ENCODE data around the gene BCAS3.

The BCAS3 gene

DNA sequence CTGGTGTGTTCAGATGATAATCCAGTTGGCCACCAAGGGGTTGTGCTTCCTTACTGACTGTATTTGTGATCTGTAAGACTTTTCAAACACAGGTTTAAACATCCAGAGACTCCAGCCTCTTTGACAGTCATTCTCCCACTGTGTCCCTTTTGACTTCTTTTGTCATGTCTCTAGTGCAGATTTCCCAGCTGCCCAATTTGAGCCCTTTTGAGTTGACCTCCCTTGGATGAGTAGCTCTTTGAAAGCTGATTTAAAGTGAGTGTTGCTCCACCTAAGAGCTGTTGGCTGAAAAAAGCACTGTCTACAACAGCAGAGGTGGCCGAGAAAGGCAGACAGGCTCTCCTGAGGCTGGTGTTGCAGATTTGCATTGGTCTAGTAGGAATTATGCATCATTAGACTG, 533.6 kb downstream of the BCAS3 start:
- DNase-seq, result no peak

DNA sequence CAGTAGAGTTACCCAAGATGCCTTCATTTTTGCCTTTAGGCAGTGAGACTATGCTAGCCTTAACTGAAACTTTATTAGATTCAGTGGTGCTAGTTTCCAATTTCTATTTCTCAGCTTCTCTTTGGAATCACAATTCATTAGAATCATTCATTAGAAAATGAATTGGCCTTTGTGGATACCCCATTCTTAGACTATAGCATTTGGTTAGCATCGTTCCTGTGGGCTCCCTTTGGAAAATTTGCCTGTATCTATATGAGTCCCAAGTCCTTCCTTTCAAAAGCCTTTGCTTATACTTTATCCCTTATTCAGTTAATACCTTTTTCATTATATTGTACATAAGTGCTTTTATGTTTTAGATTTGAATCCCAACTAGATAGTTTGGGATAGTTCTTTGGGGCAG, 535.0 kb downstream of the BCAS3 start:
- DNase-seq, result no peak

DNA sequence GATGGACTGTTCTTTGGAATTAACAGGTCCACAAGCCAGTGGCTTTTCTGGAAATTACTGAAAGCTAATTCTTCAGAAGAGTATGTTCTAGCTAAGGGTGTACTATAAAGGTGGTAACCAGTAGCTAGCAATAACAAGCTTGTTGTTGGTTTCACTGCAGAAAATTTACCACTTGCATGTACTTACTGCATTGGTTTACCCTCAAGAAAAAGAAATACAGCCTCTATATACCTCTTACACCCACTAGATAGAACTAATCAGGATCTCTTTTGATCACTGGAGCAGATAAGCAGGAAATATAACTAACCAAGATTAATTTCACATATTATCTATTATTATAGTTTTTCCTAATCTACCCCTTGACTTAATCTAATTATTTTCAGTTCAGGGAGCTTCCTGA, 537.1 kb downstream of the BCAS3 start:
- no peak for DNase-seq

DNA sequence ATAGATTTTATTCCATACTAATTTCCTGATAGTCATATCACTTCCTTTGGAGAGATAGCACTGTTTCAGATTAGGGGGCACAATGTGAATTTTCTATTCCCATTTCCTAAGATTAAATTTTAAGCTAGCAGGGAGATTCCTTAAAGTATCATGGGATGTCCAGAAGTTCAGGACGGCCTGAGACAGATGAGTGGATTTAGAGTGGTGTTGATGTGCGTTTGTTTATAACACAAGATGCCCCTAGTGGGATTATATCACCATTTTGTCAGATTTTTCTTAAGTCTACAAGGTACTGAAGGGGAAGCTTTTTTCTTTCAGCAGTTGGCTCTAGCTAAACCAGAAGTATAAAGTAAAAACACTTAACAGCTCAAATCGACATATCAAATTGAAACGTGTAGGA, 538.4 kb downstream of the BCAS3 start:
- DNase-seq, result no peak

DNA sequence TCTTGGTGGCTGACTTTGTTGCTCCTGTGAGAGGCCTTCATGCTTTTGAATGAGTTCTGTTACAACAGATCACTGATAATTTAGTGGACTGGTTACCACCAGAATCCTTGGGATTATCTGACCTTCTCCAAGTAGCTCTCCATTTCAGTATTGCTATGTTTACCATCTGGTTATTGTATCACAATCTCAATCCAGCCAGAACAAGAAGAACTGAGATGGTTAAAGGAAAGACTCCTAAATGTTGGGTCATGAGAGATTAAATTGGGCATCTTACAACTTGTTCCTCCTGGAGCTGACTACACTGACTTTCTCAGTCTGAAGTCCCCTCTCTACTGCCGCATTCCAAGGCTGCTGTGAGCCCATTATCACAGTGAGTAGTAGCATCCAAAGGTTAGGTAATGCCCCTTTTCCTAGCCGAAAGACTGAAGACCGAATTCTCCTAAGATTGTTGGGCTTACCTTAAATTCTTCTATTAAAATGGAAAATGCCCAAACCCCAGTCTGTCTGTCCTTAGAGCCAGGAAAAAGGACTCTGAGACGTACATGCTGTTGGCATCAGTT, 540.3 kb downstream of the BCAS3 start:
- DNase-seq, result no peak

DNA sequence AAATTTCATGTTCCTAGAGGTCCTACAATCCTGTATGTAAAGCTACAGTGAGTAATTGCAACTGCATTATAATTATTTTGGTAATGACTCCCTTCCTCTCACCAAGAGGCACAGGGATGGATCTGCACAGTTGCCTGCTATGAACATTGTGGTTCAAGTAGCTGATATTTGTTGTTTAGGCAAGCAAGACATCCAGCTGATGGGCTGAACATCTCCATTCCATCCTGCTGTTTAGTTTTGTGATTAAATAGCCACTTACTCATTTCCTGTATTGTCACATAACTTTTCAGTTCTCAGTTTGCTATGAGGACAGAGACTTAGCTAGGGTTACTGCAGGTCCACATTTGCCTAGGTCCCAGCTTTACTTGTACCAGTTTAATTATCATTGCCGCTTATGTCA, 540.8 kb downstream of the BCAS3 start:
- no peak for DNase-seq

DNA sequence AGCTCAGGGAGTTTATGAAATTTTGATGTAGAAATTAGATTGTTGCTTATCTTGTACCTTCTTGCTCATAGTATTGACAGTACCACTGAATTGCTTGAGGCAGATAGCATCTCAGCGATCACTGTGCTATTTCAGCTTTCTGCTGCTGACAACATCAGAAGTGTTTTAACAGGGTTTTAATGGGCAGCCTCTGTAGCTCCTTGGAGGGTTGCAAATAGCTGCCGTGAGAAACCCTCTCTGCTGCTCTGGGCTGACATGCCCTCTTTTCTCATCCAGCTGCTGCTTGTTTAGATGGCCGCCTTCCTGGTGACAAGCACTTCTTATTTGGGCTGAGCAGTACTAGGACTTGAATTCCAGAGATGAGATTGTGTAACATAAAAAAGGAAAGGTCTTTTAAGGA, 541.8 kb downstream of the BCAS3 start:
- DNase-seq, result no peak

DNA sequence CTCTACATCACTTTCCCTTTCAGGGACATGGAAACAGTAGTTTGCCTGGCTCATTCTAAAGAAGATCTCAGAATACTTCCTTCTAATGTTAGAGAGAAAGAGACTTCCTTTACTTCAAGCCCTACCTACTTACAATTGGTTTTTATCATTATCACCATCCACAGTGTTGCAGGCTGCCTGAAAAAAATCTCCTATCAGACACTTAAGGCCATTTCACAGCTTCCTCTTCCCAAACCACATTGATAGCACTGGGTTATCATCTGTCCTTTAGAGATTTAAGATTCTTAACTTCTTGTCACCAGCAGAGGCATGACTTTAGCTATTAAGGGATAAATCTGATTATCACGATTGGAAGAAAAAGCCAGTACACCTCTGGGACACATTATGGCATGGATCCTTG, 543.5 kb downstream of the BCAS3 start:
- no peak for DNase-seq

DNA sequence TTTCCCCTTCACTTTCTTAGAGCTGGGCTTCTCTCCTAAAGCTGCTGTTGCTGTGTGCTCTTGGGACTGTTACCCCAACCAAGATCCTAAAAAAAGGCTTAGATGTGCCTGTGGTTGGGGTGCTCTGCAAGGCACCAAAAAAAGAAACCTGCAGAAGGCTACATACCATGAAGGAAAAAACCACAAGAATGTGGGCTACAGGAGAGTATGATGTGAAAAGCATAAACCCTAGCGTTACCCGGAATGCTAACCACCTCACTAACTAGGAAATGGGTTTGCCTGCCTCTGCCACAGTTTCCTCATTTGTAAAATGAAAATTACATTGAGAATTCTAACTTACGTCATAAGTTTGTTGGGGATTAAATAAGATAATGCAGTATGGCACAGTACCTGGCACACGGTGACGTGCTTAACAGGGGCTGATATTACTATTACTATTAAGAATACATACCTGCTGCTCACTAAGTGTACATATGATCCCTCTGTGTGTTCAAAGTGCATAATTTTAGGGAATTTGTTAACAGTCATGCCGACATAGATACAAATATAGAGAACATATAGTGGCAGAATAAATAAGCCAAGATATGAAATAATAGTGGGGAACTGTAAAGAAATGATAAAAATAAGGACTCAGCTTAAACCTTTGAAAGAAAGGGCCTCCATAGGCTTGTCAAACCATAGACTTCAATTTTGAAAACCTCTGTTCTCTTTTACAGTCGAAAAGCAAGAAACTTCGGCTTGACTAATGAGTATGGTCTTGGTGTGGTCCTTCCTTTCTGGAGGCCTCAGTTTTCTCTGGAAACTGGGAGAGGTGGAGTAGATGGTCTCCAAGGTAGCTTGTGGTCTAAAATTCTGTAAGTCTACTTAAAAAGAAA, 544.2 kb downstream of the BCAS3 start:
- DNase-seq, result peak; percentile 9

DNA sequence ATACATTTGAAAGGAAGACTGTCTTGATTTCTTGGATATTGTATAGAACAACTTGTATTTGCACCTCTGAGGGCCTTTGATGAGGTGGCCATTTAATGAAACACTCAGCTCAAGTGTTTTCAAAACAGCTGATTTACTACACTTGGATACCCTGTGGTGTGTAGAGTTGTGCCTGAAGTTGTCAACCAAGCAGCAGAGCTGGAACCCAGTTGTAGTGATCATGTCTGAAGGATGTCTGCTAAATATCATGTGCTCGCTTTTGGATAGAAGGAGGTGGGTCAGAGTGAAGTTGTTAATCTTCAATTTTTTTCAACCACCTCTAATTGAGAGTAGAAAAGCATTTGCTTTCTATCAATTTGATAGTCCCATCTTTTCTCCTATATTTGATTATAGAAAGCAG, 546.1 kb downstream of the BCAS3 start:
- DNase-seq, result no peak

DNA sequence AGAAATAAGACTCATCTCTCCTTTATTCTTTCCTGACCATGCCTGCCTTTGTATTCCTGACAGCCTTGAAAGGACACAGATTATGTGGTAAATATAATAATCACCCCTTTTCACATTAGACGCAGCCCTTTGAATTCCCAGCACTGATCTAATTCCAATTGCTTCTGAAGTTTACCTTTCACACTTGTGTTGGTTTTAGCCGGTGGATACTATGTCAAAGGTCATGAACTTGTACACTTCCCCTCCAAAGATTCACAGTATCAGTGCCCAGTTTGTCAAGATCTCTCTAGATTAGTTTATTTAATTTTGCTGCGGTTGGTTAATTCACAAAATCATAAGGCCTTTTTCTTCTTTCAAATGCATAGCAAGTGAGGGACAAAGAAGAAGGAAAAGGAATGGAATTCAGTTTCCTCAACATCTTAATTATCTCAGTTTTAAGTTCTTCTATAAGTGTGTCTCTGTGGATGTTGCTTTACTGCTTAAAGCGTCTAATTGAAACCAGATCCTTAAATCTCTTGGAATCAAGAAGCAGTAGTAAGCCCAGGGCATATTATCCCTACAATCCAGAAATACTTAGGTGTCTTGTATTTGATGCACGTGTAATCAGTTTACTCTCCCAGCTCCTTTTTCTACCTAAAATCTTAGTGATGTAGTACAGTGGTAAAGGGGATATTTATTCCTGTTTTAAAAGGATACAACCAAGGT, 547.7 kb downstream of the BCAS3 start:
- no peak for DNase-seq

DNA sequence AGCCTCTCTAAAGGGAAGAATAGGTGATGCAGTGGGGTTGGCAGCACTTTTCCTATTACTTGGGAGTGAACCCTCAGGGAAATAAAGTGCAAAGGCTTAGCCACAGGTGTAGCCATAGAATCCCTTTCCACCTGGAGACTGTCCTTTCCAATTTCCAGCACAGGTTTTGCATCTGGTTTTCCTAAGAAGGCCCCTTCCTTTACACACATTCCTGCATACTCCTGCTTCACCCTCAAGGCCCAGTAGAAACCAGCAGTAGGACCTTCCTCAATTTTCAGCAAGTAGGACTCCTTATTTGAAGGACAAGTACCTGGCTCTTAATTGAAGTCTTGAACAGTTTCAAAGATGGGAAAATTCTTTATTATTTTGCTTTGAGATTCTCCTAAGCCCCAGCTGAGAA, 550.2 kb downstream of the BCAS3 start:
- no peak for DNase-seq

DNA sequence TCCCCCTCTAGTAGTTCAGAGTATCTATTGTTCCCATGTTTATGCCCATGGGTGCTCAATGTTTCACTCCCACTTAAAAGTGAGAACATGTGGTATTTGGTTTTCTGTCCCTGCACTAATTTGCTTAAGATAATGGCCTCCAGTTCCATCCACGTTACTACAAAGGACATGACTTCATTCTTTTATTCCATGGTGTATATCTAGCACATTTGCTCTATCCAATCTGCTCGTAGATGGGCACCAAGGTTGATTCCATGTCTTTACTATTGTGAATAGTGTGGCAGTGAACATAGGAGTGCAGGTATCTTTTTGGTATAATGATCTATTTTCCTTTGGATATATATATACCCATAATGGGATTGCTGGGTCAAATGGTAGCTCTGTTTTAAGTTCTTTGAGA, 552.8 kb downstream of the BCAS3 start:
- DNase-seq, result no peak

DNA sequence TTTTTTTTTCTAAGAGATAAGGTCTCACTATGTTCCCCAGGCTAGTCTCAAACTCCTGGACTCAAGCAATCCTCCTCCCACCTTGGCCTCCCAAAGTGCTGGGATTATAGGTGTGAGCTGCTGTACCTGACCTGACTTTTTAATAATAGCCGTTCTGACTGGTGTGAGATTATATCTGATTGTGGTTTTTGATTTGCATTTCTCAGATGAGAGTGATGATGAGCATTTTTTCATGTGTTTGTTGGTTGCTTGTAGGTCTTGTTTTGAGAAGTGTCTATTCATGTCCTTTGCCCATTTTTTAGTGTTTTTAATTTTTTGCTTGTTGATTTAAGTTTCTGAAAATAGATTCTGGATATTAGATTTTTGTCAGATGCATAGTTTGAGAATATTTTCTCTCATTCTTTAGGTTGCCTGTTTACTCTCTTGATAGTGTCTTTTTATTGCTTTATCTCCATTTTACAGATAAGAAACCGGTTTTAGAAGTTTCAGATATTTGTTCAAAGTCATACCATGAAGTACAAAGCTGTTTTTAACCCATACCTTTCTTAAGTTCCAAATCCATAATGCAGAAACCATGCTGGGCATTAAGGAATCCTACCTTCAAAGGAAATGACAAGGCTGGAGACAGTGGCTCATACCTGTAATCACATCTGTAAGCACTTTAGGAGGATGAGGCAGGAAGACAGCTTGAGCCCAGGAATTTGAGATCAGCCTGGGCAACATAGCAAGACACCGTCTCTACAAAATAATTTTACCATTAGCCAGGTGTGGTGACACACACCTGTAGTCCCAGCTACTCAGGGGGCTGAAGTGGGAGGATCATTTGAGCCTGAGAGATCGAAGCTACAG, 553.5 kb downstream of the BCAS3 start:
- no peak for DNase-seq

DNA sequence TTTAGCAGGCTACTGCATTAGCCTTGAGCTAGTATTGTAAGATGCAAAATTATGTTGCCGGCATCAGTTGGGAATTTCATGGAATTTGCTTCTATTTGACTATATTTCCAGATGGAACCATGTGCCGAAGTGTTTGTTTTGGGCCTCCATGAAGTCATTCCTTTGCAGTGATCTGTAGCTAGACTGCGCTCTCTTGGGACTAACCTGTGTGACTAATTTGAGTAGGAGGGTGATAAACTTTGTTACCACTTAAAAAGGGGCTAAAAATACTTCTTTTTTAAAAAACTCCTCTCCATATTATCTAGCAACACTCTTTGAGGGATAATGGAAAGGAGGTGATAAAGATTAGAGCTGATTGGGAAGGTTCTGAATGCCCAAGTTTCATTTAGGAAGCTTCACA, 555.2 kb downstream of the BCAS3 start:
- no peak for DNase-seq

DNA sequence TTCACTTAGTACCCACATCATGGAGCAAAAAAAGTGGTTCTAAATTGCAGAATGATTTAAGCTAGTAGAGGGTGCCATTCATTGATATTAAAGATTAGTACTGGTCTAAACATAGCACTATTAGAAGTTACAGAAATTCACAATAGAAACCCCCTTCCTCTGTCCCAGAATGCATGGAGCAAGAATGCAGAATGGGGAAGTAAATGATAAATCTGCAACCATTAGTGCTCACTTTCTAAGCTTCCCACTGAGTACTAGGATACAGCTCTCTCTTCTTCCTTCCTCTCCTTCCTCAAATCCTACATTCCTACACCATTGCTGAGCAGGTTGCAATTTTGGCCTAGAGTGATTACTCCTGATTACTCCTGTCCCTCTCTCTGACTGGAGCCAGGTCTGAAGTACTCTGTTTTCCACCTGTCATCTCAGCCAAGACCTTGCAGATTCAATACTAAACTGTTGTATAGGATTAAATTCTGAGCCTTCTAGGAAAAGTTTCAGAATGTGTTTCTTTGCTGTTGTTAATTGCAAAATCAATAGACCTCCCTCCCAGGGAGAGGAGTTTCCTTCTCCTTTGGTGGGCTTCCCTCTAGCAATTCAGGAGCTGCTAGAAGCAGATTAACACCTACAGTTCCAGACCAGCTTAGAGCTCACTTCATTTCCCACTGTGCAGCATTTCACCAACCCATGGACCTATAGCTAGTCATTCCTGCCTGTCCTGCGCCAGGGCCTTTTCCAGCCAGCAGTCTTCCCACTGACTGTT, 556.5 kb downstream of the BCAS3 start:
- no peak for DNase-seq

DNA sequence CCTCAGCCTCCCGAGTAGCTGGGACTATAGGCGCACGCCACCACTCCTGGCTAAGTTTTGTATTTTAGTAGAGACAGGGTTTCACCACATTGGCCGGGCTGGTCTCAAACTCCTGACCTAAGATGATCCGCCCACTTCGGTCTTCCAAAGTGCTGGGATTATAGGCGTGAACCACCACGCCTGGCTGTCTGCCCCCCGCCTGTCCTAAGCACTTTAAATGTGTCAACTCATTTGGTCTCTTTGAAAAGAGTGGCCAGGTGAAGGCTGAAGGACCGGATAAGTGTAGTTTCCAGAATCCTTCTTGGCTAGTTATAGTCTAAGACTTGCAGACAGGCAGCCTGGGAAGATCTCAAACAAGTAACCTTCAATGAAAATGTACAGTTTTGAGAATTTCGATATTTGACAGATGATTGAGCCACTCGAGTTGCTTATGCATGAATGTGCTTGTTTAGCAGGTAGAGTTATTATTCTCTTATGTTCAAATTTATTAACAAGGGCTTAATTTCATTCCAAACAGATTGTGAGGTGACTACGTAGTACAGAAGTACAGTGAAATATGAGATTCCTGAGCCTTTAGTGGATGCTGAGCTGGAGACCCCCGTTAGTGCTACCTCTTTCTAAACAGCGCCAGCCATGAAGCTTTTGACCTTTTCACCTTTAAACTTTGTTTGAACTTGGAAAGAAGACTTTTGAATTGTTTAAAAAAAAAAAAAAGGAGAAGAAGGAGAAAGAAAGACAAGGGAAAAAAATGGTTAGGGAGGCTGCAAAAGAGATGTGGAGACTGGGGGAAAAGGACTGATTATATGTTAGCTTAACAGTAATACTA, 557.6 kb downstream of the BCAS3 start:
- DNase-seq, result no peak

DNA sequence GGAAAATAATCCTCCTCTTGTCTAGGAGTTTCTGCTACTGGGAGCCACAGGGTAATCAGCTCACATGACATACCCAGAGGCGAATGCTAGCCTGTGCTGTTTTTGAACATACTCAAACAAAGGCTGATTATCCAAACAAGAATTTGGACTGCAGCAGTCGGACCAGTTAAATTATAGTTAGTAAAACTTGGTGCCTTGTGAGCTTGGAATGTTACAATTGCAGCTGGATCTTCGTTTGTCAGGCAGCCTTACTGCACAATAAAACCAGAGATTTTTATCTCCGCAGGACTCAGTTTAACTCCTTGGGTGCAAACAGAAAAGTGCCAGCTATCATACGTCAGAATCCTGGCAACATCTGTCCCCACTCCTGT, 558.2 kb downstream of the BCAS3 start:
- no peak for DNase-seq

DNA sequence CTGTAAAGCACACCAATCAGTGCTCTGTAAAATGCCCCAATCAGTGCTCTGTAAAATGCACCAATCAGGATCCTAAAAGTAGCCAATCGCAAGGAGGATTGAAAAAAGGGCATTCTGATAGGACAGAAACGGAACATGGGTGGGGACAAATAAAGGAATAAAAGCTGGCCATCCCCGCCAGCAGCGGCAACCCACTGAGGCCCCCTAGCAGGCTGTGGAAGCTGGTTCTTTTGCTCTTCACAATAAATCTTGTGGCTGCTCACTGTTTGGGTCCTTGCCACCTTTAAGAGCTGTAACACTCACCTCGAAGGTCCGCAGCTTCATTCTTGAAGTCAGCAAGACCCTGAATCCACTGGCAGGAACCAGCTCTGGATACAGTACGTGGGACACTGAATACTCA, 559.6 kb downstream of the BCAS3 start:
- no peak for DNase-seq

DNA sequence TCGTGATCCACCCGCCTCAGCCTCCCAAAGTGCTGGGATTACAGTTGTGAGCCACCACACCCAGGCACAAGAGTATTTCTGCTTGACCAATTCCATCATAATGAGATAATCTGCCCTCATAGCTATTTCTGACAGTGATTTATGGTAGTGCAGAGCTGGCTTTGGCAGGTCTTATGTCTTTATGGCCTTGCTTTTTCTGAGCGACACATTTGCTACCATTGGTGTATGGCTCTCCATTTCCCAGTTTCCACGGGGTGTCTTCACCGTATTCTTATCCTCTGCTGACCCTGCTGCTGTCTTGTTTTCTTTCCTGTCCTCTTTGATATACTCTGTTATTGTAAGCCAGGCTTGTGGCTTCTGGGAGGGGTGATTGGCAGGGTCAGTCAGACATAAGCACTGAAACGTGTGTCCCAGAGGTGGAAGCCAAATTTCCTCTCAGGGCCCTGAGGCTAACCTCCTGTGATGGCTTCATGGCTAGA, 560.8 kb downstream of the BCAS3 start:
- DNase-seq, result no peak

DNA sequence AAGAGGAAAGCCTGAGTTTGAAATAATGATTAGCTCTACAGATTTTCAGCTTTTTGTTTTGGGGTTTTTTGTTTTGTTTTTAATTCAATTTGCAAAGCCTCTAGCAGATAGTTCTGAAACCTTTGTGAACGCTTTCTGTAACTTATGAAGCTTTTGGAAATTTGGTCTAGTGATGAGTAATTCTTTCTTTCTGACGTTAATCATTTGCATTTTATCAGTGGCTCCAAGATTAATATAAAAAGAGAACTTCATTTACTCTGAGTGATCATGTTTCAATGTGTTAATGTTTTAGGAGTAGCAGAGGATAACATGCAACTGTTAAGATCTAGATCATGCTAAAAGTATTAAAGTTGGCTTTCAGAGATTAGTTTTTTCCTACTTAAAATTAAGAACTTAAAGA, 561.7 kb downstream of the BCAS3 start:
- no peak for DNase-seq

DNA sequence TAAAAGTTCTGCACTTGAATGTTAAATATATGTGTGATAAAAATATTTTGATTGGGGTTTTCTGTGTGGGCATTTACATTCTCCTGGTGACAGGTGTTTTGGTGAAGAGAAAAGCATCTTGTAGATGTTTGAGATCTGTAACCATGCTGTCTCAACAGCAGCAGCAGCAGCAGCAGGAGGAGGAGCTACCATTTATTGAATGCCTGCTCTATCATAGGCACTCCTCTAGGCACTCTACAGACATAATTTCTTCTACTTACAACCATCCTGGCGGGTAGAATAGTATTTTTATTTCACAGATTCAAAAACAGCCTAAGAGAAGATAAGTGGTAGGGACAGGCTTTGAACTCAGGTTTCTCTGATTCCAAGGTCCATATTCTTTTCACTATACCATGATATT, 562.3 kb downstream of the BCAS3 start:
- no peak for DNase-seq

Data from CD4-positive, alpha-beta T cell treated with Interleukin-4 for 4 hours (primary cell).